NCI-H82 (cell line): Measurements from ENCODE around the gene CNTN4.
A peak's percentile ranks its signal among the peaks of the same experiment; 100 is the strongest.

Source experiments
- DNase-seq: peaks from one replicate; lab custom pipeline; 2025; lab: John Stamatoyannopoulos, UW

CNTN4 gene

DNA sequence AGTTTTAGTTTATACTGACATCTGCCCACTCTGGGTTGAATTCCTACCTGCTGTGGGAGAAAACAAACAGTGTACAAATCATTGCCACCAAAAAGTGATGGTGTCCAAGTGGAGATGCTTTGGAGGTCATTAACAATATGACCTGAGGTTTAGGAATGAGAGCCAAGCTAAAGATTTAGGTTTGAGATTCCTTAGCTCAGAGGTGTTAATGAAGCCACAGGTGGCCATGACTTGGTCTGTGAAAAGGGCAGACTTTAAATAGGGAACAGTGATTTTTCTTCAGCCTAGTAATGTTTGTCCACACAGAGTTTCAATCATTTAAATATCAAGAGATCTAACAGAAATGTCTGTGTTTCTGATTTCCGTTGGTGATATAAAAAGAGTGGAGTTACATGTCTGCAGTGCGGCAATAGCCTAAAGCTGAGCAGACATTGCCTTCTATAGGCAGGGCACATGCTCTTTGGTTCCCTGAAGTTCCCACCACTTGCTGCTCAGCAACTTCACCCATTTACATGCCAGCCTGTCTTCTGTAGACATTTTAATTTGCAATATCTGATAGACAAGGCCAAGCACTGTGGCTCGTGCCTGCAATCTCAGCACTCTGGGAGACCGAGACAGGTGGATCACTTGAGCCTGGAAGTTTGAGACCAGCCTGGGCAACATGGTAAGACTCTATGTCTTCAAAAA is 588.3 kb downstream of the CNTN4 start:
- DNase-seq: no peak

DNA sequence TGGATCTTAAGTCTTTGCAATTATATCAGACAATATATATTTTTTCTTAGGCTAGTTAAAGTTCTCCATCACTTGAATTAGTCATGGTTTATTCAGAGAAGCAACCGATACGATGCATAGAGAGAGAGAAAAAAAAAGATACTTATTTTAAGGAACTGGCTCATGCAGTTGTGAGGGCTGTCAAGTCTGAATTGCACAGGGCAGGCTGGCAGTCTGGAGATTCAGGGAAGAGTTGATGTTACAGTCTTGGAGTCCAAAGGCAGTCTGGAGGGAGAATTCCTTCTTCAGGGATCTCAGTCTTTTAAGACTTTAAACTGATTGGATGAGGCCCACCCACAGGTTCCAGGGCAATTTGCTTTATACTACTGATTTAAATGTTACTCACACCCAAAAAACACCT is 598.9 kb downstream of the CNTN4 start:
- DNase-seq: no peak

DNA sequence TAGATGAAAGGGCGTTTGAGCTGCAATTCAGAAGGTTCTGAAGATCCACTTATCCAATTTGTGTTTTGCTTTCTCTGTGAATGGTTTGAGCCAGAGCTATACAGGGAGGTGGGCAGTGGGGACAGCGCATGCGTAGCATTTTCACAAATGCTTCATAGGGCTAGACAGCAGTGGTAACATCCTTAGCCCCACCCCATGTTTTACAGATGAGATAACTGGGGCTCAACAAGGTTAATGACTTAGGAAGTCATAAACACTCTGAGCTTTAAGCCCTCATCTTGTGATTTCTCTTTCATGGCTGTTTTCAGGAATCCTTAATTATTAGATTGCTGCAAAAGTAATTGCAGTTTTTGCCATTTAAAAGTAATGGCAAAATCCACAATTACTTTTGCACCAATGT is 602.8 kb downstream of the CNTN4 start:
- no peak for DNase-seq

DNA sequence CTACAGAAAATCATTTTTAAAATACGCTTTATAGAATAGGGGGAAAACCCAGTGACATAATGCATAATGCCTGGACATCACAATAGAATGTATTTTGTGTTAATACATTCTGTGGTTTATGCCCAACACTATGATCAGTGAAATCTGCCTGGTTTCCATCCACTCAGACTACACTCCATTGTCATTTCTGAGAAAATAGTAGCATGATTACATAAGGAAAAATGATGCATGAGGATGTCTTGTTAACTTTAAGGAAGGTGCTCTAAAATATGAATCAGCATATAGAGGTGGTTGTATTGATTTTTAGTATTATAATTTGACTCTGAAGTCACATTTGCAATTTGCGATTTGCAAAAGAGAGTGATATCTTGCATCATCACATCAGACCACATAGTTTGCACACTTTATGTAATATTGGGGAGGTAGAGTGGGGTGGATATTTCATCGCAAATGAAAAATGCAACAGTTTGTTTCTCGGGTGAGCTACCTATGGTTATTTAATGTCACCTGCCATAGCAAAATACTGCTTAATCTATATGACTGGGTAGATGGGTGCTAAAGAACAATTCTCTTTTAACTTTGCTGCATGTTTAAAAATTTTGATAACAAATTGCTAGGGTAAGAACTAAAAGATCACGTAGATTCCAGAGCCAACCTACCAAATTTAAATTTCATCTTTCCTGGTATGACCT is 607.6 kb downstream of the CNTN4 start:
- DNase-seq: no peak

DNA sequence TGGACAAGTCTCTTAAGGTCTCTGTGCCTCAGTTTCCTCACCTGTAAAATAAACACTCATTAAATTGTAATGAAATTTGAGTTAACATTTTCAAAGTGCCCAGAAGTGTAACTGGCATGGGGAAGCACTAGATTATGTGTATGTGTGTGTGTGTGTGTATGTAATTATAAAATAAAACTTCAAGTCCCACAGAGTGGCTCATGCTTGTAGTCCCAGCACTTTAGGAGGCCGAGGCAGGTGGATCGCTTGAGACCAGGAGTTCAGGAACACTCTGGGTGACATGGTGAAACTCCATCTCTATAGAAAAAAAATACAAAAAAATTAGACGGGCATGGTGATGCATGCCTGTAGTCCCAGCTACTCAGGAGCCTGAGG is 608.2 kb downstream of the CNTN4 start:
- no peak for DNase-seq

DNA sequence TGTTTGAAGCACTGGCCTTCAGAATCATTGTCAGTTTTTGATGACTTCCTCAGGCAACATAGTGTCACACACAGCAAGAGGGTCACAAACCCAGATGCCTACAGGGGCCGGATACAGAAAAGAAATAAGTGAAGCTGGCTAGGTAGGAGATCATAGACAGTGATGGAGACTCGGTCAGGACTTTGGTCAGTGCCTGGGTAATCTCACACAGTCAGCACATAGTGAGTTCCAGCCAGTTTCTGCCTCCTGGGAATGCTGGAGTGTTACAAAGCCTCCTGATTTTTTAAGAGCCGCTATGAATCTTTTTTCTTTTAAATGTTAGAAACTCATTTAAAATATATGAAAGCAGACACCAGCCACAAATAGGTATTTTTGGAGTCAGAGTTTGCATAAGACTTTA is 612.4 kb downstream of the CNTN4 start:
- no peak for DNase-seq

DNA sequence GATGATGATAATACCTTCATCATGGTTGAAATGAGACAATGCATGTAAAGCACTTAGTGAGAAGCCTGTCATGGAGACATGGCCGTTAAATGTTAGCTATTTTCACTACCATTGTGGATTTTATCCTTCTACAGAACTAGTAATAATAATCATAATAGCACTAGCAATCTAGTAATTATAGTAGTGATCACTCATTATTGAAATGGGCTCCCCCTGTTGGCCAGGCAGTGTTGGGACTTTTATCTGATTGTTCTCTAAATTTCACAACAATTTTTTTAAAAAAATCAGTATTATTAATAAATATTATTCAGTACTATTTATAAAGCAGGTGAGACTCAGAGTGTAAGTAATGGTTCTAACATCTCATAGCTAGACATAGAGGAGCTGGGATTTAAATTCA is 615.3 kb downstream of the CNTN4 start:
- no peak for DNase-seq

DNA sequence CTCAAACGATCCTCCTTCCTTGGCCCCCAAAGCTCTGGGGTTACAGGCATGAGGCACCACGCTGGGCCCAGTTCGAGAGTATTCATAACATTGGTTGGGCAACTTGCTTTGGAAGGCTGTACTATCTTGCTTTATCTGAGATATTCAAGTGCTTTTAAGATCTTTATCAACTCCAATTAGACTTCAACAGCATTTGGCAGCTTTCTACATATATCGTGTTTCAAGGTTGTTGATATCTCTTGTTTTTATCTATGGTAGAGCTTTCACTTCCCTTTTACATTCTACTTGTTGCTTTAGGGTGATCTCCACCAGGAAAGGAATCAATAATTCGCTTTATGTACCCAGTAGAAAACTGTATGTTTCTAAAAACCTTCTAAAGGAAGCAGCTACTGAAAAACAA is 616.2 kb downstream of the CNTN4 start:
- no peak for DNase-seq

DNA sequence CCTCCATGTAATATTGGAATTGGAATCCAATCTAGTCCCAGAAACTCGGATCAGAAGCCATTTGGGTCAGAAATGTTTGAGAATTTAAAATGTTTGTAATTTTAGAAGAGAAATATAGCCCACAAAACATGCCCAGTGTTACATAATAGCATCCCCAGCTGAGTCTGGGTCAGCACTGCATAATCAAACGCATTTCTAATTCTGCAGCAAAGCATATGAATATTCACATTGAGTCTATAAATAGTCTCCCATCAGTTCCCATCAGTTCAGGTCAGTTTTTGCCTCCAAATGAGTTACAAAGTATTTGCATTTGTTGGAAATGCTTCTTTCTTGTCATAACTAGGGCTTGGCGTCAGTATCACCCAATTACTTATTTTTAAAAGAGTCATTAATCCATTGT is 628.4 kb downstream of the CNTN4 start:
- DNase-seq: no peak

DNA sequence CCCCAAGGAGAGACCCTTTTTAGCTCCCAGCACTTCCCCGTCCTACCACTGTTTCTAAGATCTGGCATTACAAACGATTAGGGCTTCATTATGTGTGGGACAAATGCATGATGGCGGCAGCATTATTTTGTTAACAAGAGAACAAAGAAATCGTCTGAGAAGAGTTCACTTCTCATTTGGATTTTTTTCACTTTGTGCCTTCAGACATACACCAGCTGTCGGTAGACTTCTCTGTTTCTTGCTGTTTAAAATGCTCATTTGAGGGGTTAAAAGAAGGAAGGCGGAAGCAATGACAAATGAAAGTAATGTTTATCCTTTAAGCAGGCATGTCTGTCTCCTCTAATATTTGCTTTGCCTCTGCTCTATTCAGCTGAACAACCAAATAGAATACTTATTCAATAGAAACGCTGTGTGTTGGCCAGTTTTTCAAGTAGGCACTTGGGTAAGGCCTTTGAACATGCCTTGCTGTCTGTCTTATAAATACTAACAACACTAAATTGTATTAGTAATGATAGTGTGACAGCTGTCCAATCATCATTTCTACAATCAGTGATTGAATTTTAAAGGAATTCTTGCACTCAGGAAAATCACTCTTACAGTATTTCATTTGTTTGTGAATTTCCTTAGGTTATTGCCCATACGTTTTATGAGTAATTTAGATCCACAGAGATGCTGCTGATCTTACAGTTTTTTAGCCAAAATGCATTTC is 629.1 kb downstream of the CNTN4 start:
- no peak for DNase-seq

DNA sequence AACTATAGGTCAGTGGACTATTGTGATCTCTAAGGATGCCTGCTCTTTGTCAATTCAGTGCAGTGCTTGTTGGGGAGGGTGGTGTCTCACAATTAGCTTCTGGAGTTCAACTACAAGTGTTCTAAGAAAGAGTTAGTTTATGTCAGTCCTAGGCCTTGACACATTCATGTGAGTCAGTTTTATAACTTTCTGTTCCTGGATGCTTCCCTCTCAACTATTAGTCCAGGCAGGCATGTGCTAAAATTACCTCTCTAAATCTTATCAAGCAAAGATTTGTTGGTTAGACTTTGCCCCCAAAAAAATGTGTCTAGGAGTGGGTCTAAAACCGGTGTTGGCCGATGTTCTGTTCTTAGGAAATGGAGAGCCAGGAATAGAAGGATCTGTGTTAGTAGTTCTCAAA is 633.2 kb downstream of the CNTN4 start:
- no peak for DNase-seq

DNA sequence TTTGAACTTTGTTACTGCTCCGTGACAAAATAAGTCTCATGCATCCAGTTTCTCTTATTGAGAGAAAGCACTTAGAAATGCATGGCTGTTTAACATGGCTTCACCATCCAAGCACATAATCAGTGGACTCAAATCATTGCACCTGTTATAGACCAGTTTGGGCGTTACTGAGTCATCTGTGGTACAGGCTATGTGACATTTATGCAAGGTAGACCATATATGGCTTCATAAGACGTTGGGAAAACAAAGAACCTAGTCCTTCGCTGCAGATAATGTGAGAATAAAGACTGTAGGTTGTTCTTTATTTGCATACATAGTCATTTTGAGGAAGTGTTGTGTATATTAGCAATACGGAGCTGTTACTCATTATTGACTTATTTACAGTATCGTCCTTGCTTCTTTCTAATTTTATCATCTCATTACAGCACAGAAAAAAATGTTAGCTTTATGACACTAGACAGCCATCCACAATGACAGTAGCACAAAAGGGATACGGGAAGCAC is 636.8 kb downstream of the CNTN4 start:
- DNase-seq: no peak

DNA sequence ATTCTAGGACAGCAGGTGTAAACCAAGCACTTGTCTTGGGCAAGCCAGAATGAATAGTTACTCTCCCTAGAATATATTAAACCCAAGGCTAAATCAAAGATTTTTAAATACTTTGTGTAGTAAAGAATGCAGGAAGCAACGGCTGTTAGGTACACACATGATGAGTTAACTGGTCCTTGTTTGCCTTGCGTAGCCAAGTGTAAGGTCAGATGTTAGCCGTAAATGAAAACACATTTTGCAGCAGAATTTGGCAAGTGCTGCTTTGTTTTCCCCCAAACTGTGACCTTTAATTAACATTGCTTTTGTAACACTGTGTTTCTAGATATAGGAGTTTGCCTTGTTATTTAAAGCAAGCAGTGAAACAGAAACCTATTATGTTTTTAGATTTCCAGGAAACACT is 642.9 kb downstream of the CNTN4 start:
- no peak for DNase-seq

DNA sequence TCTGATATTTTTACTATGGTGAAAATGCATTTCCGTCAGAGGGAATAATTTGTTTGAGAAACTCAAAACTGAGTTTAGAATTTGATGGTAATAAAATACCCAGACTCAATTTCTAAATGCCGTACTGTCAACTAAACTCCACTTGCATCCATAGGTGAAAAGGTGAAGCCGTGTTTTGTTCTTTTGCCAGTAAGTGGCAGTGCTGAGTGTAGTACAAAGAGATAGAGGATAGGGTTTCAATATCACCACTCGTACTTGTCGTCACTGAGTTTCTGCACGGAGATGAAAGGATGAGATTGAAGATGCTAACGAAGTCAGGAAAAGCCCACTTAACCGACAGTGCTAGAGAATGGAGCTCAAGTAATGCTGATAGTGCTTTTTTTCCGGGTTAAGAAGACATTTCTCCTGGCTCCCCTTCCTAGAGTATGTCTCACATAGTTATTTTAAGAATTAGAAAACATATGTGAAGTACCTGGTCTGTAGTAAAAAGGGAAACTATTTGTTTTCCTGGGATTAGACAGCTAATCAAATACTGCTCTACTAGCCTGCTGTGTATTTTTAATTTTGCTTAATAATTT is 666.4 kb downstream of the CNTN4 start:
- DNase-seq: peak; percentile 67

DNA sequence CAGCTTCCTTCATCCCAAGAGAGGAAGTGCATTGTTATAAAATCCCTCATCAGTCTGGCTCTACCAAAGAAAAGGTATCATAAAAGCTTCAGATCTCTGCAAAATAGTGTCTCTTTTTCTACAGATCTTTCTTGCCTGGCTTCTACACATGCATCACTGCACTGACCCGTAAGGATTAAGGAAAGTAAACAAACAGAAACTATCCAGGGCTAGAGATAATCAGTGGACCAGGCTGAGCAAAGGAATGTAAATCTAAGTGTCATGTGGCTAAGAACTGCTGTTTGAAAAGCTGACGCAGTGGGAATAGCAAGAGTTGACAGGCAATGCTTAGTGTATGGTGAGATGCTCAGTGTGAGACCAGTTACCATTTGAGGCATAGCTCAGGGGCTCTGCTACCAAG is 671.8 kb downstream of the CNTN4 start:
- DNase-seq: peak; percentile 63

DNA sequence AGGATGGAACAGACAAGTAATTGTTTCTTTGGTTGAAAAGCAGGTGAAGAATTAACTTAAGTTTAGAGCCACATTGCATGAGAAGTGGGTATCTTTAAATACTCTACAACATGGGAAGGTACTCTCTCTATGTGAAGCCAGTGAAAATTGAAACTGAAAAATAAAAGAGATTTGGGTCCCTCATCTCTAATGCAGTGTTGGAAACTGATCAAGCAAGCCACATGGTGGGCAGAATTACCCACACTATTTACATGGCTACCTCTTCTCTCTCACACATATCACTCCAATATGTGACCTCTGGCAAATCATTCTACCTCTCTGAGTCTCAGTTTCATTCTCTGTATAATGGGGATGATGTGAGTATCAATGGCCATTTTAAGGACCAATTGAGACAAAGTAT is 672.5 kb downstream of the CNTN4 start:
- DNase-seq: no peak

DNA sequence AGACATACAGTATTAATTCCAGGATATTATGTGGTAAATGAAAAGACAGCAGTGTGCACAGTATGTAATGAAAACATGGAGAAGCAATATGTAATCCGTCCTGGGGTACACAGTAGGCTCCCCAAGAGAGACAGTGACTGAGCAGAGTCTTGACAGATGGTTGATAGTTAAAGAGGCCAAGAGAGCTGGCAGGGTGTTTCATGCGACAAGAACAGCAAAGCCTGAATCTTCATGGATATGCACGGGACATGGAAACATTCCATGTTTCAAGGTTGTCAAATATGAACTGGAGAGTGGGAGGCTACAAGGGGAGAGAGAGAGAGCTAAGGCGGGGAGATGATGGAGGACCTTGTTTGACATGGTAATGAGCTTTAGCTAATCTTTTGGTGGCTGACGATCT is 673.1 kb downstream of the CNTN4 start:
- DNase-seq: peak; percentile 88

DNA sequence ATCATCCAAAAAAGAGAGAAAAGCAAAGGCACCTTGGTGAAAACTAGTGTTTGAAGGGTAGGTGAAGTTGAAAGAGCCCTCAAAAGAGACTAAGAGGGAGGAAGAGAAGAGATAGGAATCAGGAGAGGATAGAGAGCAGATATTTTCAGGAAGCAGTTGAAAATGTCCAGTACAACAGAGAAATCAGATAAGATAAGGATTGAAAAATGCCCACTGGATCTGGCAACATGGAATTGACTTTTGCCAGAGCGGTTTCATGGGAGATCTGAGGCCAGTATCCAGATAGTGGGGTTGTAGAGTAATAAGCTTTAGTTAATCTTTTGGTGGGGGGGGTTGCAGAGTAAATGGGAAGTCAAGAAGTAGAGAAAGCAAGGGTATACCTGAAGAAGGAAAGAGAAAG is 674.1 kb downstream of the CNTN4 start:
- peak; percentile 66 for DNase-seq

DNA sequence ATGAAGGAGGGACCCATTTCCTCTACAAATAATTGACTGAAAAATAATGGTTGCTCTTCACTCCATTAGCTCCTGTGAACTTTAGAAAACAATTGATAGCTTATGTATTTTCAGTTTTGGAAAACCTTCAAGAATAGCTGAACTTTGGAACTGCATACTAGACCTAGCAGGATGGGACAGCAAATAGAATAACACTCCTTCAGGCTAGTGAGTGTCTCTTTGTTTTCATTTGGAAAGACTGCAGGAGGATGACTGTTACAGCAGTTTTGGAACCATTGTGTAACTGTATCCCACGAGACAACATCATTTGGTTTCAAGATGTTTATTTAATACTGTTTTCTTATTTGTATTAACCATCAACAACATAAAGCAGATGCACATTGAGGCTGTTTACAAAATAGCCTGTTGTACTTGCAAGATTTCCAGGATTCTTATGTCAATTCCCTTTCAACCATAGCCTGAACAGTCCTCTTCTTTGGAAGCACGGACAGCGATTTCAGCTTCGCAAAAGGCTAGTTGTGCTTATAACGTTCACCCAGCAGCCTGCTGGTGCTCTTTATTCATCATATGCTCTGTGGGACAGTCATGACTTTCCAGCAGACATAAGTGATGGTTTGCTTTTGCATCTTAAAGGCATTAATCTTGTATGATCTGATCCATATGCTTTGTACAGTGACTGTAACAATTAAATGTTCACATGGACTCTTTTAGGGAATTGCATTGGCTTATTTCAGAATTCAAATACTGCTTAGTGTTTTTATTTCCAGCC is 676.0 kb downstream of the CNTN4 start:
- DNase-seq: no peak

DNA sequence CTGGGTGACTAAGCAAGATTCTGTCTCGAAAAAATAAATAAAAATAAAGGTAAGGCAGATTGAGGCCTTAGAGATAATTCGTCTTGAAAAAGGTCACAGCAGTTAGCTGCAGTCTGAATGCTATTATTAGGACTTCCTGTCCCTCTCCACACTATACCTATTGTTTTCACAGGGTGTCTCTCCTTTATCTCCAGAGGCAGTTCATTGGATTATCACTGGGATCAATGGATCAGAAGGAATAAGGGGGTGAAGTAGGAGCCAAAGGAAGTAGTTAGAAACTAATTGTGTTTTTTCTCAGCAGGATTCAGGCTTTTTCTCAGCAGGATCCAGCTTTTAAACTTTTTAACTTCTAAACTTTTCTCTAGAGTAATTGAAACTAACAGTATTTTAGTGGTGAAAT is 684.6 kb downstream of the CNTN4 start:
- peak; percentile 54 for DNase-seq

DNA sequence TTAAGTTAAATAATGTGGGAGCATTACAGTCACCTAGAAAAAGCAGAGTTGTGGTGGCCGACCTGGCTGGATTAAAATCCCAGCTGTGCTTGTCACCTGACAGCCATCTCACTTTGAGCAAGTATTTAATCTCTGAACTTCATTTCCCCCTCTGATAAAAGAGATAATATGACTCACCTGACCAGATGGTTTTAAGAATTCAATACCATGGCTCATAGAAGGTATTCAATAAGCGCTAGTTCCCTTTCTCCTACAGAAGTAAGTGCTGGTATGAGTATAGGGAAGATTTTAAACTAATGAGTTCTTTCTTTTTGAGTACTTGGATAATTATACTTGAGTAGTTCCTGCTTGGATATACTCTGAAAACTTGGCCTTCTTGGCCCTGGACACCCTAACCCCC is 686.0 kb downstream of the CNTN4 start:
- peak; percentile 3 for DNase-seq

DNA sequence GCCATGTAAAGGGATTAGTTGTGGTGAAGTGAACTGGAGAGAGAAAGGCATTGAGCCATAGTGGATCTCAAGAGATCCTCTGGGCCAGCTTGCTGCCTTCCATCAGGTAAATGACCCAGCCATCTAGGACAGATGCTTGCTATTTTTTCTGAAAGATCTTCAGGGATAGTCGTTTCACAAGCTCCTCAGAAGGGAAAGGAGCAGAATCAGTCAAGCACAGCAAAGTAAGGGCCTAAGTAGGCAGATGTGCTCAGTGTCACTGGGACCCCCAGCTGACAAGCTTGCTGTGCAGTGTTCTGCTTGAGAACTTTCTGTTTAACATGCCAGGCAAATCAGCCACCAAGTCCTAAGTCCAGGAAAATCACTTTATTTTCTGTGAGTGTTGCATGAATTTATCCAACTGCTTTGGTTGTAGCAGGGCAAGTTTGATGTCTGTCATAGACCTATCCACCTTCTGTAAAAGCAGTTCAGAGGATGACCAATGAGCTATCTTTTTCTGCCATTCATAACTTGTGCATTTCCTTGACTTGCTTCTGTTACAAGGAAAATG is 691.7 kb downstream of the CNTN4 start:
- no peak for DNase-seq
